H9 (cell line): ENCODE results near the gene DDC. TPM values are rescaled to one million over a fixed set of nuclear protein-coding genes. Genes with fewer than 3 reads are reported as not detected.

Experiments used
- DNase-seq: peaks from one replicate; pipeline ENCODE4 v3.0.0-alpha.2; 2017
- H2AFZ ChIP-seq: one replicate; pipeline ENCODE4 v1.6.1; 2013; ENCODE audit warnings: mild to moderate bottlenecking, low read length, control low read depth, moderate library complexity
- H2AK5ac ChIP-seq: 2 replicates; pipeline ENCODE4 v1.6.1; 2013; ENCODE audit warnings: low read length, control low read depth, mixed read lengths; ENCODE audit not compliant: insufficient read length
- H2BK120ac ChIP-seq: one replicate; pipeline ENCODE4 v1.6.1; 2013; ENCODE audit warnings: low read depth, mild to moderate bottlenecking, low read length, control low read depth, inconsistent platforms; ENCODE audit not compliant: poor library complexity, severe bottlenecking
- H2BK12ac ChIP-seq: 2 replicates; pipeline ENCODE4 v1.6.1; 2013; ENCODE audit warnings: low read length, control low read depth, mixed read lengths, low read depth; ENCODE audit not compliant: insufficient read length
- H2BK15ac ChIP-seq: 2 replicates; pipeline ENCODE4 v1.6.1; 2013; ENCODE audit warnings: low read depth, low read length, control low read depth
- H2BK20ac ChIP-seq: one replicate; pipeline ENCODE4 v1.6.1; 2013; ENCODE audit warnings: low read depth, mild to moderate bottlenecking, low read length, control low read depth, inconsistent platforms; ENCODE audit not compliant: poor library complexity, severe bottlenecking
- H2BK5ac ChIP-seq: 2 replicates; pipeline ENCODE4 v1.6.1; 2013; ENCODE audit warnings: low read length, control low read depth, mixed read lengths; ENCODE audit not compliant: insufficient read length
- H3K14ac ChIP-seq: 2 replicates; pipeline ENCODE4 v1.6.1; 2013; ENCODE audit warnings: low read length, control low read depth; ENCODE audit not compliant: insufficient read depth
- H3K18ac ChIP-seq: 2 replicates; pipeline ENCODE4 v1.6.1; 2013; ENCODE audit warnings: low read depth, mild to moderate bottlenecking, mixed read lengths, low read length, control low read depth; ENCODE audit not compliant: insufficient read length
- H3K23ac ChIP-seq: 2 replicates; pipeline ENCODE4 v1.6.1; 2013; ENCODE audit warnings: low read length, control low read depth, mixed read lengths, low read depth; ENCODE audit not compliant: insufficient read length
- H3K23me2 ChIP-seq: 2 replicates; pipeline ENCODE4 v1.6.1; 2013; ENCODE audit warnings: low read depth, mild to moderate bottlenecking, mixed read lengths, low read length, control low read depth; ENCODE audit not compliant: insufficient read length, poor library complexity, severe bottlenecking
- H3K27ac ChIP-seq: 2 replicates; pipeline ENCODE4 v1.5.1; 2013; ENCODE audit warnings: low read length, control low read depth, mixed read lengths, low read depth; ENCODE audit not compliant: insufficient read length
- H3K27me3 ChIP-seq: 2 replicates; pipeline ENCODE4 v1.6.1; 2013; ENCODE audit warnings: low read length, control low read depth, inconsistent platforms; ENCODE audit not compliant: insufficient read depth
- H3K4ac ChIP-seq: 2 replicates; pipeline ENCODE4 v1.6.1; 2013; ENCODE audit warnings: low read depth, mild to moderate bottlenecking, control low read depth, inconsistent platforms, low read length, moderate library complexity
- H3K4me1 ChIP-seq: 2 replicates; pipeline ENCODE4 v1.6.1; 2013; ENCODE audit warnings: low read length, control low read depth, inconsistent platforms; ENCODE audit not compliant: insufficient read depth
- H3K4me2 ChIP-seq: 2 replicates; pipeline ENCODE4 v1.6.1; 2013; ENCODE audit warnings: low read length, control low read depth, mixed read lengths; ENCODE audit not compliant: insufficient read length, insufficient read depth
- H3K56ac ChIP-seq: 2 replicates; pipeline ENCODE4 v1.6.1; 2013; ENCODE audit warnings: low read depth, mild to moderate bottlenecking, mixed read lengths, low read length, control low read depth; ENCODE audit not compliant: insufficient read length
- H3K79me1 ChIP-seq: 2 replicates; pipeline ENCODE4 v1.6.1; 2013; ENCODE audit warnings: low read depth, mild to moderate bottlenecking, moderate library complexity, low read length, control low read depth, inconsistent platforms; ENCODE audit not compliant: insufficient read depth, poor library complexity, severe bottlenecking
- H3K79me2 ChIP-seq: 2 replicates; pipeline ENCODE4 v1.6.1; 2013; ENCODE audit warnings: low read length, control low read depth, inconsistent platforms; ENCODE audit not compliant: insufficient read depth
- H3K9ac ChIP-seq: 2 replicates; pipeline ENCODE4 v1.6.1; 2013; ENCODE audit warnings: low read length, control low read depth, mixed read lengths; ENCODE audit not compliant: insufficient read length; ENCODE audit errors: extremely low read depth
- H3K9me3 ChIP-seq: one replicate; pipeline ENCODE4 v1.6.1; 2013; ENCODE audit warnings: low read depth, low read length, inconsistent platforms; ENCODE audit not compliant: control insufficient read depth
- H3T11ph ChIP-seq: one replicate; pipeline ENCODE4 v1.6.1; 2013; ENCODE audit warnings: mild to moderate bottlenecking, low read length, control low read depth, inconsistent platforms
- H4K20me1 ChIP-seq: one replicate; pipeline ENCODE4 v1.6.1; 2013; ENCODE audit not compliant: control insufficient read depth, insufficient read length, insufficient read depth
- H4K5ac ChIP-seq: 2 replicates; pipeline ENCODE4 v1.6.1; 2013; ENCODE audit warnings: low read depth, mild to moderate bottlenecking, mixed read lengths, low read length, control low read depth; ENCODE audit not compliant: insufficient read length
- H4K8ac ChIP-seq: replicated peaks from 2 replicates; pipeline ENCODE4 v1.6.1; 2013; ENCODE audit warnings: low read length, control low read depth, mixed read lengths, low read depth; ENCODE audit not compliant: insufficient read length
- H4K91ac ChIP-seq: 2 replicates; pipeline ENCODE4 v1.6.1; 2013; ENCODE audit warnings: low read depth, mild to moderate bottlenecking, moderate library complexity, mixed read lengths, low read length, control low read depth; ENCODE audit not compliant: insufficient read length
- H3K27ac Mint-ChIP-seq, 3 experiments: 2 replicates in 2 of 3; 3 replicates in 1 of 3; pipeline ENCODE4 v1.8.0; 2020 to 2021; ENCODE audit warnings: mixed read lengths in 3 of 3, mild to moderate bottlenecking in 1 of 3, moderate library complexity in 1 of 3
- H3K27me3 Mint-ChIP-seq: 2 replicates; pipeline ENCODE4 v1.8.0; 2021; ENCODE audit warnings: low read depth, mild to moderate bottlenecking, moderate library complexity, mixed read lengths
- H3K36me3 Mint-ChIP-seq, 3 experiments: 2 replicates in 2 of 3; 3 replicates in 1 of 3; pipeline ENCODE4 v1.8.0; 2020 to 2021; ENCODE audit warnings: low read depth in 3 of 3, mixed read lengths in 3 of 3; ENCODE audit not compliant: insufficient read depth in 1 of 3
- H3K4me1 Mint-ChIP-seq, 2 experiments: 2 replicates each; pipeline ENCODE4 v1.8.0; 2020; ENCODE audit warnings: mixed read lengths in 2 of 2
- H3K4me3 Mint-ChIP-seq, 2 experiments: 2 replicates in 1 of 2; 3 replicates in 1 of 2; pipeline ENCODE4 v1.8.0; 2020 to 2021; ENCODE audit warnings: mild to moderate bottlenecking in 2 of 2, mixed read lengths in 2 of 2, moderate library complexity in 1 of 2
- H3K9me3 Mint-ChIP-seq, 2 experiments: 2 replicates in 1 of 2; 3 replicates in 1 of 2; pipeline ENCODE4 v1.8.0; 2020; ENCODE audit warnings: mild to moderate bottlenecking in 2 of 2, mixed read lengths in 2 of 2, moderate library complexity in 1 of 2
- WGBS: extraction: QIAGEN DNeasy Blood & Tissue Kit; methylation state at CpG from one replicate; pipeline ENCODE4 v1.1.7; 2013; ENCODE audit warnings: missing lambda C conversion rate, low lambda C conversion rate, mixed read lengths; ENCODE audit not compliant: insufficient read length; ENCODE audit errors: extremely low coverage; 5-methylcytosine and 5-hydroxymethylcytosine counted together
- total RNA-seq: library from RNA; stranded (reverse); gene quantifications from 2 replicates; pipeline ENCODE4 v1.2.1, GENCODE V29; 2021
- TF ChIP-seq, protein P1 (sequence below): fragments of 200-600 bp; sonication (generic); conservative IDR thresholded peaks from 3 replicates; pipeline ENCODE4 v1.8.0; 2021; ENCODE audit warnings: antibody characterized with exemption, mild to moderate bottlenecking

Gene DDC
- total RNA-seq, 1 experiment from 2014 or later: not detected

GRCh38 chr7:50565559-50565916, 333 bp upstream of the DDC start:
- Mint-ChIP-seq H3K27me3 (peaks cover 14% of the 10 kb centered on the region), H3K27ac (no peak overlapping the region; a peak in 1 of 7 replicates), H3K36me3 (peaks cover 10 to 14% (median 10%) of the 10 kb centered on the region in 3 experiments; a peak in 6 of 7 replicates), H3K9me3 (peaks cover 14 to 17% of the 10 kb centered on the region in 2 experiments), H3K4me3 (no peak overlapping the region), H3K4me1 (peaks cover 14 to 15% of the 10 kb centered on the region in 2 experiments)
- Histone ChIP-seq H2BK12ac (no peak overlapping the region), H3T11ph (no peak overlapping the region), H3K9me3 (no peaks in the 10 kb centered on the region), H2BK5ac (no peak overlapping the region), H3K23me2 (no peaks in the 10 kb centered on the region), H2AK5ac (no peak overlapping the region), H3K4me1 (no peaks in the 10 kb centered on the region), H2BK120ac (no peak overlapping the region), H2BK15ac (no peak overlapping the region), H3K27me3 (no peaks in the 10 kb centered on the region), H4K20me1 (no peaks in the 10 kb centered on the region), H2AFZ (no peak overlapping the region), H3K18ac (no peak overlapping the region), H3K27ac (no peak overlapping the region), H3K79me1 (no peaks in the 10 kb centered on the region), H3K23ac (no peak overlapping the region), H3K4me2 (no peak overlapping the region), H3K9ac (no peak overlapping the region), H4K91ac (no peak overlapping the region), H3K56ac (no peak overlapping the region), H4K8ac (no peak overlapping the region), H2BK20ac (no peak overlapping the region), H4K5ac (no peak overlapping the region), H3K4ac (no peak overlapping the region), H3K79me2 (no peaks in the 10 kb centered on the region), H3K14ac (no peak overlapping the region)
- no CpG with 5 or more reads among the region's 2 CpGs for WGBS
- TF ChIP-seq, protein P1, sequence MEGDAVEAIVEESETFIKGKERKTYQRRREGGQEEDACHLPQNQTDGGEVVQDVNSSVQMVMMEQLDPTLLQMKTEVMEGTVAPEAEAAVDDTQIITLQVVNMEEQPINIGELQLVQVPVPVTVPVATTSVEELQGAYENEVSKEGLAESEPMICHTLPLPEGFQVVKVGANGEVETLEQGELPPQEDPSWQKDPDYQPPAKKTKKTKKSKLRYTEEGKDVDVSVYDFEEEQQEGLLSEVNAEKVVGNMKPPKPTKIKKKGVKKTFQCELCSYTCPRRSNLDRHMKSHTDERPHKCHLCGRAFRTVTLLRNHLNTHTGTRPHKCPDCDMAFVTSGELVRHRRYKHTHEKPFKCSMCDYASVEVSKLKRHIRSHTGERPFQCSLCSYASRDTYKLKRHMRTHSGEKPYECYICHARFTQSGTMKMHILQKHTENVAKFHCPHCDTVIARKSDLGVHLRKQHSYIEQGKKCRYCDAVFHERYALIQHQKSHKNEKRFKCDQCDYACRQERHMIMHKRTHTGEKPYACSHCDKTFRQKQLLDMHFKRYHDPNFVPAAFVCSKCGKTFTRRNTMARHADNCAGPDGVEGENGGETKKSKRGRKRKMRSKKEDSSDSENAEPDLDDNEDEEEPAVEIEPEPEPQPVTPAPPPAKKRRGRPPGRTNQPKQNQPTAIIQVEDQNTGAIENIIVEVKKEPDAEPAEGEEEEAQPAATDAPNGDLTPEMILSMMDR: no peak
- no peak for DNase-seq
